Naive B cell (primary cell): ENCODE results near the gene SLC25A39. TPM values are rescaled to one million over a fixed set of nuclear protein-coding genes. Genes with fewer than 3 reads are reported as not detected.
"Not testable (repeated sequence)": the region's sequence is repeated elsewhere in the genome, so short reads cannot be mapped to it uniquely, and the experiment has no call there.

Experiments
- ATAC-seq, 2 donors: fragments of 150-1000 bp; cut with Tn5 transposase; 2 replicates each; pipeline ENCODE4 v1.10.0; 2021; ENCODE audit warnings: low read depth in 2 of 2, mild to moderate bottlenecking in 2 of 2, moderate library complexity in 2 of 2
- DNase-seq: peaks from one replicate; pipeline ENCODE4 v3.0.0; 2022
- H3K27ac Mint-ChIP-seq, 6 donors: one replicate each; pipeline ENCODE4 v1.8.0; 2020 to 2022; ENCODE audit warnings: mild to moderate bottlenecking in 6 of 6, mixed read lengths in 6 of 6, moderate library complexity in 5 of 6, inconsistent platforms in 2 of 6
- H3K27me3 Mint-ChIP-seq, 3 donors: one replicate each; pipeline ENCODE4 v1.8.0; 2021 to 2022; ENCODE audit warnings: mixed read lengths in 3 of 3, mild to moderate bottlenecking in 1 of 3
- H3K36me3 Mint-ChIP-seq, 2 donors: one replicate each; pipeline ENCODE4 v1.8.0; 2020 to 2022; ENCODE audit warnings: mixed read lengths in 2 of 2, inconsistent platforms in 1 of 2, mild to moderate bottlenecking in 1 of 2
- H3K4me1 Mint-ChIP-seq, 3 donors: one replicate each; pipeline ENCODE4 v1.8.0; 2020 to 2022; ENCODE audit warnings: mixed read lengths in 3 of 3, inconsistent platforms in 1 of 3, mild to moderate bottlenecking in 1 of 3, moderate library complexity in 1 of 3
- H3K4me3 Mint-ChIP-seq, 8 donors: one replicate each; pipeline ENCODE4 v1.8.0; 2020 to 2022; ENCODE audit warnings: mild to moderate bottlenecking in 8 of 8, mixed read lengths in 8 of 8, moderate library complexity in 8 of 8, inconsistent platforms in 2 of 8
- H3K9me3 Mint-ChIP-seq, 7 donors: one replicate each; pipeline ENCODE4 v1.8.0; 2020 to 2022; ENCODE audit warnings: mixed read lengths in 7 of 7, mild to moderate bottlenecking in 5 of 7, inconsistent platforms in 2 of 7, moderate library complexity in 1 of 7
- polyA plus RNA-seq, 6 donors: library from polyadenylated mRNA; unstranded; fragments of 300-500 nt; fragmentation: Illumina TruSeq; gene quantifications; one replicate each; pipeline ENCODE4 v1.2.3, GENCODE V29; 2021; ENCODE audit warnings: low read depth in 6 of 6

The SLC25A39 gene
- polyA plus RNA-seq, 6 donors from 2014 or later, result 87.3 to 143 (median 103) TPM

GRCh38 chr17:44338702-44339101 is 14.1 kb upstream of the SLC25A39 start:
- Mint-ChIP-seq H3K9me3 (no peaks in the 10 kb centered on the region), H3K27ac (peak overlapping the region in 2 of 6 donors; percentile 10 to 66), H3K27me3 (peaks cover 0 to 15% (median 3%) of the 10 kb centered on the region in 3 donors), H3K4me3 (no peak overlapping the region), H3K4me1 (peaks cover 6 to 10% (median 7%) of the 10 kb centered on the region in 3 donors), H3K36me3 (no peaks in the 10 kb centered on the region)
- ATAC-seq (no peak), DNase-seq (no peak)

GRCh38 chr17:44335968-44336367 is 11.3 kb upstream of the SLC25A39 start:
- Mint-ChIP-seq H3K36me3 (no peaks in the 10 kb centered on the region), H3K9me3 (no peaks in the 10 kb centered on the region), H3K27me3 (peaks cover 0 to 2% (median 0%) of the 10 kb centered on the region in 3 donors), H3K27ac (no peak overlapping the region), H3K4me3 (no peak overlapping the region), H3K4me1 (peaks cover 10 to 15% (median 14%) of the 10 kb centered on the region in 3 donors)
- DNase-seq (no peak), ATAC-seq (no peak)

GRCh38 chr17:44335564-44335963 is 10.9 kb upstream of the SLC25A39 start:
- no peak overlapping the region for H3K4me3 Mint-ChIP-seq
- H3K4me1 Mint-ChIP-seq, result peaks cover 10 to 17% (median 17%) of the 10 kb centered on the region in 3 donors
- H3K27me3 Mint-ChIP-seq, result no peaks in the 10 kb centered on the region
- DNase-seq, result no peak
- ATAC-seq, result no peak
- no peak overlapping the region for H3K27ac Mint-ChIP-seq
- no peaks in the 10 kb centered on the region for H3K9me3 Mint-ChIP-seq
- H3K36me3 Mint-ChIP-seq, result no peaks in the 10 kb centered on the region

GRCh38 chr17:44334727-44335126 is 10.1 kb upstream of the SLC25A39 start:
- ATAC-seq, result peak in 1 of 2 donors; percentile 27
- no peaks in the 10 kb centered on the region for H3K9me3 Mint-ChIP-seq
- H3K4me3 Mint-ChIP-seq, result no peak overlapping the region
- peaks cover 10 to 17% (median 17%) of the 10 kb centered on the region in 3 donors for H3K4me1 Mint-ChIP-seq
- no peaks in the 10 kb centered on the region for H3K36me3 Mint-ChIP-seq
- no peak for DNase-seq
- no peaks in the 10 kb centered on the region for H3K27me3 Mint-ChIP-seq
- H3K27ac Mint-ChIP-seq, result no peak overlapping the region

GRCh38 chr17:44334315-44334714 is 9.7 kb upstream of the SLC25A39 start:
- Mint-ChIP-seq H3K36me3 (no peaks in the 10 kb centered on the region), H3K9me3 (no peaks in the 10 kb centered on the region), H3K27me3 (no peaks in the 10 kb centered on the region), H3K27ac (peak overlapping the region in 1 of 6 donors; percentile 92), H3K4me3 (peak overlapping the region in 1 of 8 donors; percentile 20), H3K4me1 (peaks cover 10 to 17% (median 17%) of the 10 kb centered on the region in 3 donors)
- DNase-seq (no peak), ATAC-seq (no peak)

GRCh38 chr17:44333371-44333770 is 8.7 kb upstream of the SLC25A39 start:
- Mint-ChIP-seq H3K4me3 (peak overlapping the region in 1 of 8 donors; percentile 3), H3K4me1 (peaks cover 10 to 17% (median 17%) of the 10 kb centered on the region in 3 donors), H3K27me3 (no peaks in the 10 kb centered on the region), H3K9me3 (no peaks in the 10 kb centered on the region), H3K27ac (no peak overlapping the region), H3K36me3 (no peaks in the 10 kb centered on the region)
- DNase-seq, result no peak
- no peak for ATAC-seq

- peaks cover 10 to 32% (median 17%) of the 10 kb centered on the region in 3 donors for H3K4me1 Mint-ChIP-seq
- no peaks in the 10 kb centered on the region for H3K27me3 Mint-ChIP-seq
- ATAC-seq (peak; percentile 38 to 42), DNase-seq (peak; percentile 75)
- no peaks in the 10 kb centered on the region for H3K36me3 Mint-ChIP-seq
- H3K27ac Mint-ChIP-seq, result peak overlapping the region in 3 of 6 donors; percentile 47 to 64 (median 55)
- no peaks in the 10 kb centered on the region for H3K9me3 Mint-ChIP-seq
- peak overlapping the region in 2 of 8 donors; percentile 5 to 57 for H3K4me3 Mint-ChIP-seq
Observed at GRCh38 chr17:44331249-44331760, 6.7 kb upstream of the SLC25A39 start.

- not testable (repeated sequence) for H3K9me3 Mint-ChIP-seq, H3K27ac Mint-ChIP-seq, H3K4me3 Mint-ChIP-seq, ATAC-seq, H3K36me3 Mint-ChIP-seq, DNase-seq, H3K27me3 Mint-ChIP-seq
- H3K4me1 Mint-ChIP-seq, result peaks cover 10 to 38% (median 23%) of the 10 kb centered on the region in 3 donors
Observed at GRCh38 chr17:44330263-44330662, 5.6 kb upstream of the SLC25A39 start.

GRCh38 chr17:44329516-44329915 is 4.9 kb upstream of the SLC25A39 start:
- not testable (repeated sequence) for ATAC-seq, H3K4me3 Mint-ChIP-seq, H3K27me3 Mint-ChIP-seq, DNase-seq, H3K36me3 Mint-ChIP-seq, H3K27ac Mint-ChIP-seq, H3K9me3 Mint-ChIP-seq
- H3K4me1 Mint-ChIP-seq, result peaks cover 7 to 38% (median 24%) of the 10 kb centered on the region in 3 donors

GRCh38 chr17:44327715-44328449 is 3.3 kb upstream of the SLC25A39 start:
- Mint-ChIP-seq H3K4me3 (peak overlapping the region in 4 of 8 donors; percentile 32 to 71 (median 40)), H3K4me1 (peaks cover 8 to 44% (median 32%) of the 10 kb centered on the region in 3 donors), H3K36me3 (no peaks in the 10 kb centered on the region), H3K27me3 (no peaks in the 10 kb centered on the region), H3K27ac (peak overlapping the region in 4 of 6 donors; percentile 76 to 94 (median 86)), H3K9me3 (no peaks in the 10 kb centered on the region)
- no peak for ATAC-seq
- no peak for DNase-seq

- Mint-ChIP-seq H3K9me3 (no peaks in the 10 kb centered on the region), H3K4me1 (peaks cover 8 to 51% (median 39%) of the 10 kb centered on the region in 3 donors), H3K27ac (peak overlapping the region; percentile 63 to 98 (median 92)), H3K27me3 (no peaks in the 10 kb centered on the region), H3K4me3 (peak overlapping the region; percentile 44 to 97 (median 78)), H3K36me3 (no peaks in the 10 kb centered on the region)
- peak; percentile 66 to 69 for ATAC-seq
- peak; percentile 94 for DNase-seq
Observed at GRCh38 chr17:44326861-44327444, 2.3 kb upstream of the SLC25A39 start.

- peak overlapping the region in 3 of 6 donors; percentile 57 to 98 (median 74) for H3K27ac Mint-ChIP-seq
- H3K9me3 Mint-ChIP-seq, result no peaks in the 10 kb centered on the region
- peak overlapping the region; percentile 70 to 97 (median 86) for H3K4me3 Mint-ChIP-seq
- H3K36me3 Mint-ChIP-seq, result peaks cover 5% of the 10 kb centered on the region in 2 donors
- H3K27me3 Mint-ChIP-seq, result no peaks in the 10 kb centered on the region
- DNase-seq, result no peak
- ATAC-seq, result no peak
- H3K4me1 Mint-ChIP-seq, result peaks cover 7 to 44% (median 38%) of the 10 kb centered on the region in 3 donors
Observed at GRCh38 chr17:44324092-44324570, 492 bp downstream of the SLC25A39 start.

GRCh38 chr17:44323359-44324091 is 1.1 kb downstream of the SLC25A39 start:
- ATAC-seq, result no peak
- peaks cover 0 to 2% (median 1%) of the 10 kb centered on the region in 3 donors for H3K27me3 Mint-ChIP-seq
- DNase-seq, result no peak
- H3K4me3 Mint-ChIP-seq, result peak overlapping the region; percentile 70 to 97 (median 86)
- no peaks in the 10 kb centered on the region for H3K9me3 Mint-ChIP-seq
- peaks cover 5% of the 10 kb centered on the region in 2 donors for H3K36me3 Mint-ChIP-seq
- H3K27ac Mint-ChIP-seq, result peak overlapping the region in 4 of 6 donors; percentile 15 to 98 (median 64)
- peaks cover 7 to 44% (median 38%) of the 10 kb centered on the region in 3 donors for H3K4me1 Mint-ChIP-seq
